Measurements from ENCODE around the gene TMEM14B. TPM values are rescaled to one million over a fixed set of nuclear protein-coding genes. Genes with fewer than 3 reads are reported as not detected.
A peak's percentile ranks its signal among the peaks of the same experiment; 100 is the strongest.

Gene TMEM14B
- total RNA-seq, 1 experiment from 2014 or later, result 122 TPM

DNA sequence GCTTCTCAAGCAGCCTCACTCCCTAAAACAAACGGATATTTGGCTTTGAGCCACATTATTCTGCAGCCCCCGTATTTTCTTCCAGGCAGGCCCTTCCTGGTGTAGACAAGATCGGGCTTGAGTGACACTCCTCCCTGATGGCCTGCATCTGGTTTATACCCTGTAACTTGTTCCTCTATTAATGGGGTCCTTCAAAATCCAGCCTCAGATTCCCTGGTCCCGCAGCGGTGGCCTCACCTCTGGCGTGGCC, 25.1 kb upstream of the TMEM14B start:
- CTCF ChIA-PET, result interaction anchor here (0.6 to 3.9 kb wide), 7 partner anchors 10 to 1641 kb away, joined by 3 to 17 read pairs (median 3); partner anchors contain the start of gene TMEM14B
- BruUV-seq (replicated peaks), result no TSS peak
- peak overlapping the region; percentile 96 for H3K4me3 Mint-ChIP-seq (ENCODE audit: unreplicated experiment)
- POLR2A ChIA-PET, result interaction anchor here (0.6 to 7.6 kb wide), 16 partner anchors 9 to 317 kb away, joined by 3 to 185 read pairs (median 6); partner anchors contain the start of genes C6orf52, PAK1IP1 and TMEM14B
- no peaks in the 10 kb centered on the region for H3K27me3 Mint-ChIP-seq (ENCODE audit: insufficient read depth, unreplicated experiment)
- no peaks in the 10 kb centered on the region for H3K9me3 Mint-ChIP-seq (ENCODE audit: unreplicated experiment)
- peaks cover 26% of the 10 kb centered on the region for H3K4me1 Mint-ChIP-seq (ENCODE audit: insufficient read depth, unreplicated experiment)
- intact Hi-C loops (cut with micrococcal nuclease), result loop anchor here (1.0 to 5.0 kb wide), 2 partner anchors 28 to 80 kb away; partner anchors contain the start of genes C6orf52 and PAK1IP1
- H3K36me3 Mint-ChIP-seq (ENCODE audit: insufficient read depth, unreplicated experiment), result peaks cover 15% of the 10 kb centered on the region
- H3K27ac Mint-ChIP-seq (ENCODE audit: low read depth, unreplicated experiment), result peak overlapping the region; percentile 97
- no peak for DNase-seq (ENCODE audit: unreplicated experiment)
- no peak for TF ChIP-seq CTCF (IDR thresholded peaks at IDR 0.05; ENCODE audit: unreplicated experiment)

DNA sequence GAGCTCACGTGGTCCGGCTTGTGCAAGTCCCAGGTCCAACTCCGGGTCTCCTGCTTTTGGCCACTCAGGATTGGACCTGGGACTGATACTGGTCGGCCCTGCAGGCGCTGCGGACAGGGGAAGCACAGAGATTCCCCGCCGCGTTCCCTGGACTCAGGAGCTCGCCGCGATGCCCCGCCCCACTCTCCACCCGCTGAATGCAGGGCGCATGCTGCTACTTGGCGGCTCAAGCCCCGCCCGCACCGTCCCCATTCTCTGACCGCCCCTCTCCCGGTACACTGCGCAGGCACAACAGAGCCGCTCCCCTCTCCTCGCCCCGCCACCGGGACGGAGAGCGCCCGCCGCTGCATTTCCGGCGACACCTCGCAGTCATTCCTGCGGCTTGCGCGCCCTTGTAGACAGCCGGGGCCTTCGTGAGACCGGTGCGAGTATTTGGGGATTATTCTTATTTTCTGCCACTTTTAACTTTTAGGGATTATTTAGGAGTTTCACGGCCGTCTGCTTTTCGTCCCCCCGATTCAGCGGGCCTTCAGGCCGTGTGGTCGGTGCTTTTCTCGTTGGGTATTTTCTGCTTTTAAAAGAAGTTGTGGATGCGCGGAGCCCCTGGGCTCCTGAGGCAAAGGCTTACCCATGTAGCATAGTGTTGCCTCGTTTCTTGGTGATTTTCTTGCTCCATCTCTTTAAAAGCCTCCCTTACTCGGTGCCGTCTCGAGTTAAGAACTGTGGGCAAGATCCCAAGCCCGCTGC, 24.6 kb upstream of the TMEM14B start, which contains the start of gene TMEM14C:
TSS of gene TMEM14C (plus strand) at position 251 of the 747 bp plus-strand sequence. CDS start 1,544 bp downstream, outside the sequence.
- peak; percentile 98 for DNase-seq (ENCODE audit: unreplicated experiment)
- peak within 1 kb of the TSS; percentile 96 for H3K4me3 Mint-ChIP-seq (ENCODE audit: unreplicated experiment)
- intact Hi-C loops (cut with micrococcal nuclease), result loop anchor here (1.0 to 5.0 kb wide), 4 partner anchors 24 to 79 kb away; partner anchors contain the start of genes C6orf52, PAK1IP1 and TMEM14B
- no peaks in the 10 kb centered on the region for H3K9me3 Mint-ChIP-seq (ENCODE audit: unreplicated experiment)
- BruUV-seq (replicated peaks), result TSS peak; percentile 65
- peaks cover 15% of the 10 kb centered on the region for H3K36me3 Mint-ChIP-seq (ENCODE audit: insufficient read depth, unreplicated experiment)
- ChIA-PET POLR2A (interaction anchor here (0.5 to 7.6 kb wide), 16 partner anchors 8 to 317 kb away, joined by 3 to 185 read pairs (median 6); partner anchors contain the start of genes C6orf52, PAK1IP1 and TMEM14B), CTCF (interaction anchor here (0.6 to 3.9 kb wide), 11 partner anchors 10 to 1641 kb away, joined by 3 to 17 read pairs (median 3); partner anchors contain the start of genes C6orf52, PAK1IP1 and TMEM14B)
- H3K27me3 Mint-ChIP-seq (ENCODE audit: insufficient read depth, unreplicated experiment), result no peaks in the 10 kb centered on the region
- no peak for TF ChIP-seq CTCF (IDR thresholded peaks at IDR 0.05; ENCODE audit: unreplicated experiment)
- H3K4me1 Mint-ChIP-seq (ENCODE audit: insufficient read depth, unreplicated experiment), result peaks cover 27% of the 10 kb centered on the region
- H3K27ac Mint-ChIP-seq (ENCODE audit: low read depth, unreplicated experiment), result peak within 1 kb of the TSS; percentile 97

DNA sequence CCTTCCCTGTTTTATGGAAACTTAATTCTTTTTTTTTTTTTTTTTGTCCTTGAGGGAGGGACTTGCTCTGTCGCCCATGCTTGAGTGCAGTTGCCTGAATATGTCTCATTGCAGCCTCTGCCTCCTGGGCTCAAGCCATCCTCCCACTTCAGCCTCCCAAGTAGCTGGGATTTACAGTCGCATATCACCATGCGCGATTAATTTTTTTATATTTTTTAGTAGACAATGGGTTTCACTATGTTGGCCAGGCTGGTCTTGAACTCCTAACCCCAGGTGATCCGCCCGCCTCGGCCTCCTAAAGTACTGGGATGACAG, 24.1 kb upstream of the TMEM14B start:
- Mint-ChIP-seq H3K9me3 (ENCODE audit: unreplicated experiment) (no peaks in the 10 kb centered on the region), H3K4me1 (ENCODE audit: insufficient read depth, unreplicated experiment) (peaks cover 30% of the 10 kb centered on the region), H3K27me3 (ENCODE audit: insufficient read depth, unreplicated experiment) (no peaks in the 10 kb centered on the region), H3K4me3 (ENCODE audit: unreplicated experiment) (peak overlapping the region; percentile 96), H3K36me3 (ENCODE audit: insufficient read depth, unreplicated experiment) (peaks cover 17% of the 10 kb centered on the region), H3K27ac (ENCODE audit: low read depth, unreplicated experiment) (peak overlapping the region; percentile 97)
- no peak for DNase-seq (ENCODE audit: unreplicated experiment)
- POLR2A ChIA-PET, result interaction anchor here (0.7 to 7.6 kb wide), 7 partner anchors 11 to 618 kb away, joined by 3 to 185 read pairs (median 13); partner anchors contain the start of genes C6orf52, PAK1IP1 and TMEM14B
- no TSS peak for BruUV-seq (replicated peaks)
- intact Hi-C loops (cut with micrococcal nuclease), result loop anchor here (1.0 to 5.0 kb wide), 3 partner anchors 24 to 79 kb away; partner anchors contain the start of gene TMEM14B
- TF ChIP-seq CTCF (IDR thresholded peaks at IDR 0.05; ENCODE audit: unreplicated experiment), result no peak
- CTCF ChIA-PET, result interaction anchor here (0.9 to 3.9 kb wide), 7 partner anchors 9 to 213 kb away, joined by 3 to 16 read pairs (median 4); partner anchors contain the start of genes C6orf52 and PAK1IP1

- Mint-ChIP-seq H3K27ac (ENCODE audit: low read depth, unreplicated experiment) (peak overlapping the region; percentile 89), H3K4me3 (ENCODE audit: unreplicated experiment) (peak overlapping the region; percentile 96), H3K4me1 (ENCODE audit: insufficient read depth, unreplicated experiment) (peaks cover 30% of the 10 kb centered on the region), H3K9me3 (ENCODE audit: unreplicated experiment) (no peaks in the 10 kb centered on the region), H3K36me3 (ENCODE audit: insufficient read depth, unreplicated experiment) (peaks cover 32% of the 10 kb centered on the region), H3K27me3 (ENCODE audit: insufficient read depth, unreplicated experiment) (no peaks in the 10 kb centered on the region)
- ChIA-PET POLR2A (interaction anchor here (1.4 to 7.6 kb wide), 4 partner anchors 10 to 35 kb away, joined by 8 to 185 read pairs (median 46); partner anchors contain the start of genes C6orf52, PAK1IP1 and TMEM14B), CTCF (interaction anchor here (0.9 to 1.5 kb wide), 2 partner anchors 246 to 313 kb away, joined by 3 to 4 read pairs; no protein-coding TSS in a partner anchor)
- TF ChIP-seq CTCF (IDR thresholded peaks at IDR 0.05; ENCODE audit: unreplicated experiment), result no peak
- BruUV-seq (replicated peaks), result no TSS peak
- intact Hi-C loops (cut with micrococcal nuclease), result no loop called here
- no peak for DNase-seq (ENCODE audit: unreplicated experiment)
These were observed 22.6 kb upstream of the TMEM14B start for GRCh38 chr6:10725044-10725443.
